OCI-LY7 (cell line): ENCODE data around the gene AMOTL2.

Experiments
- EZH2phosphoT487 ChIP-seq: fragments of 200-600 bp; sonication (generic); IDR thresholded peaks from 2 replicates; pipeline ENCODE4 v1.6.1; 2018; ENCODE audit warnings: low read depth, borderline replicate concordance, mild to moderate bottlenecking, mixed run types, antibody characterized with exemption, low read length, moderate library complexity, mixed read lengths
- TF ChIP-seq, protein P1 (sequence below): fragments of 200-600 bp; sonication (generic); conservative IDR thresholded peaks from 2 replicates; pipeline ENCODE4 v1.5.1; 2014; ENCODE audit warnings: mild to moderate bottlenecking, antibody characterized with exemption, low read length, moderate library complexity, mixed read lengths

DNA sequence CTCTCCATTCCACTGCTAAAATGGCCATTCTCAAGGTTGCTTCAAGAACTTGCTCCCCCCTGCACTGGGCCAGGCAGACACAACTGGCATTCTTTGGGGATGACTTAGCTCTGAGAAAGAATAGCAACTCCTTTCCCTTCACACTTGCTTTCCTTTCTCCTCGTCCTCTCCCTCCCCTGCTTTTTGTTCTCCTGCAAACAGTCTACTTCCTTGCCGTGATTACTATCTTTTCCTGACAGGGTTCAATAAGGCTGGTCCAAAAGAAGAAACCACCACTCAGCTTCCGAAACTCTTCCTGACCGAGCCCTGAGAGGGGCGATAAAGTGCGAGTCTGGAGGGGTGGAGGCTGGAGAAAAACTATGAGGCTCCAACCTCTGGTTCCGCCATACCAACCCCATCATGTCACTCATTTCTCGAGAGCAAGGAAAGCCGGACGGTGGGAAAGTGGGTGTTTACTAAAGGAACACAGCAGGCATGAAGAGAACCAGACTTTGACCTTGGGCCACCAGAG lies 5.0 kb downstream of the AMOTL2 start:
- TF ChIP-seq, protein P1, sequence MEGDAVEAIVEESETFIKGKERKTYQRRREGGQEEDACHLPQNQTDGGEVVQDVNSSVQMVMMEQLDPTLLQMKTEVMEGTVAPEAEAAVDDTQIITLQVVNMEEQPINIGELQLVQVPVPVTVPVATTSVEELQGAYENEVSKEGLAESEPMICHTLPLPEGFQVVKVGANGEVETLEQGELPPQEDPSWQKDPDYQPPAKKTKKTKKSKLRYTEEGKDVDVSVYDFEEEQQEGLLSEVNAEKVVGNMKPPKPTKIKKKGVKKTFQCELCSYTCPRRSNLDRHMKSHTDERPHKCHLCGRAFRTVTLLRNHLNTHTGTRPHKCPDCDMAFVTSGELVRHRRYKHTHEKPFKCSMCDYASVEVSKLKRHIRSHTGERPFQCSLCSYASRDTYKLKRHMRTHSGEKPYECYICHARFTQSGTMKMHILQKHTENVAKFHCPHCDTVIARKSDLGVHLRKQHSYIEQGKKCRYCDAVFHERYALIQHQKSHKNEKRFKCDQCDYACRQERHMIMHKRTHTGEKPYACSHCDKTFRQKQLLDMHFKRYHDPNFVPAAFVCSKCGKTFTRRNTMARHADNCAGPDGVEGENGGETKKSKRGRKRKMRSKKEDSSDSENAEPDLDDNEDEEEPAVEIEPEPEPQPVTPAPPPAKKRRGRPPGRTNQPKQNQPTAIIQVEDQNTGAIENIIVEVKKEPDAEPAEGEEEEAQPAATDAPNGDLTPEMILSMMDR = no peak
- TF ChIP-seq EZH2phosphoT487 = no peak
